AG10803 (cell line): ENCODE measurements around the gene PM20D1.
"Not testable (repeated sequence)": the region's sequence is repeated elsewhere in the genome, so short reads cannot be mapped to it uniquely, and the experiment has no call there.

ENCODE experiments used
- DNase-seq: peaks from one replicate; pipeline ENCODE4 v3.0.0; 2010; ENCODE audit warnings: low read depth
- H3K4me3 ChIP-seq: 2 replicates; pipeline ENCODE4 v1.5.1; 2011; ENCODE audit warnings: mild to moderate bottlenecking, low read length, control low read depth
- TF ChIP-seq, protein P1 (sequence below): conservative IDR thresholded peaks from 2 replicates; pipeline ENCODE4 v1.5.1; 2011; ENCODE audit warnings: mild to moderate bottlenecking, low read length, control low read depth, inconsistent platforms

PM20D1 gene

DNA sequence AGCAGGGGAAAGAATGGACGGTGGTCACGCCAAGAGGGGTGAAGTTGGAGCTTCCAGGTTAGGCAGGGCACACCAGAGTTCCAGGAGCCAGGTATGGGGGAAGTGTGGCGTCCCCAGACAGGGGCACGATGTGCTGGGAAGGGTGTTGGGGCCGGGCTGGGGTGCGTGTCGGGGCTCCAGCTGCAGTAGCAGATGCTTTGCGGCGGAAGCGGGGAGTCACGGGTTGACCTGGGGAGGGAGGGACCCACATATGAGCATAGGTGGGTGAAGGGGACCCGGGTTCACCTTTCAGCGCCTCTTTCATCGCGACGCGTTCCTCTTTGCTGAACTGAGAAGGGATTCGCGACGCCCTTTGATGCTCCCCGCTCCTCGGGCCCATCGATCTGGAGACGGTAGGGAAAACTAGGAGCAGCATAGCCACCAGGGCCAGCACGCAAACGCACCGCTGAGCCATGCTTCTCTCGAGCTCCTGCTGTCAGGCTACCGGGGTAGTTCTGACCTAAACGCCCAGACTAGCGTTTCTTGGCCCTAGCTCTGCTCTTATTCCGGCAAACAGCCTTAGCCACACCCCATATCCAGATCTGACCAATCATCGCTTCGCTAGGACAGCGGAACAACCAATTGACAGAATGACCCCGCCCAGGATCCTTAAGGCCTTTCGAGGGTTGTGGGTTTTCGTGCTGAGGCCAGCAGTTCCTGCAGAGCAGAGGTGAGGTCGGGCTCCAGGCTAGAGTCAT is at the start of gene PM20D1:
Gene PM20D1, minus strand, starts transcription at position 514 of the 737 bp plus-strand sequence. Its CDS starts 60 bp downstream, at position 454.
- peak; percentile 83 for DNase-seq
- TF ChIP-seq, protein P1, sequence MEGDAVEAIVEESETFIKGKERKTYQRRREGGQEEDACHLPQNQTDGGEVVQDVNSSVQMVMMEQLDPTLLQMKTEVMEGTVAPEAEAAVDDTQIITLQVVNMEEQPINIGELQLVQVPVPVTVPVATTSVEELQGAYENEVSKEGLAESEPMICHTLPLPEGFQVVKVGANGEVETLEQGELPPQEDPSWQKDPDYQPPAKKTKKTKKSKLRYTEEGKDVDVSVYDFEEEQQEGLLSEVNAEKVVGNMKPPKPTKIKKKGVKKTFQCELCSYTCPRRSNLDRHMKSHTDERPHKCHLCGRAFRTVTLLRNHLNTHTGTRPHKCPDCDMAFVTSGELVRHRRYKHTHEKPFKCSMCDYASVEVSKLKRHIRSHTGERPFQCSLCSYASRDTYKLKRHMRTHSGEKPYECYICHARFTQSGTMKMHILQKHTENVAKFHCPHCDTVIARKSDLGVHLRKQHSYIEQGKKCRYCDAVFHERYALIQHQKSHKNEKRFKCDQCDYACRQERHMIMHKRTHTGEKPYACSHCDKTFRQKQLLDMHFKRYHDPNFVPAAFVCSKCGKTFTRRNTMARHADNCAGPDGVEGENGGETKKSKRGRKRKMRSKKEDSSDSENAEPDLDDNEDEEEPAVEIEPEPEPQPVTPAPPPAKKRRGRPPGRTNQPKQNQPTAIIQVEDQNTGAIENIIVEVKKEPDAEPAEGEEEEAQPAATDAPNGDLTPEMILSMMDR, result no peak
- peak within 1 kb of the TSS; percentile 63 for H3K4me3 ChIP-seq

DNA sequence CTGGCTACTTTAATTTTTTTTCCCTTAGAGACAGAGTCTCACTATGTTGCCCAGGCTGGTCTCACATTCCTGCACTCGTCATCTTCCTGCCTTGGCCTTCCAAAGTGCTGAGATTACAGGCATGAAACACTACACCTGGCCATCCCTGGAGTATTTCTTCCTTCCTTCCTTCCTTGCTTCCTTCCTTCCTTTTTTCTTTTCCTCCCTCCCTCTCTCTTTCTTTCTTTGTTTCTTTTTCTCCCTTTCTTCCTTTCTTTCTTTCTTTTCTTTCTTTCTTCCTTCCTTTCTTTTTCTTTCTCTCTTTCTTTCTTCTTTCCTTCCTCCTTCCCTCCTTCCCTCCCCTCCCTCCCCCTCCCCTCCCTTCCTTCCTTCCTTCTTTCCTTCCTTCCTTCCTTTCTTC is 46.4 kb upstream of the PM20D1 start:
- no peak for DNase-seq
- no peak overlapping the region for H3K4me3 ChIP-seq
- TF ChIP-seq, protein P1, result no peak

DNA sequence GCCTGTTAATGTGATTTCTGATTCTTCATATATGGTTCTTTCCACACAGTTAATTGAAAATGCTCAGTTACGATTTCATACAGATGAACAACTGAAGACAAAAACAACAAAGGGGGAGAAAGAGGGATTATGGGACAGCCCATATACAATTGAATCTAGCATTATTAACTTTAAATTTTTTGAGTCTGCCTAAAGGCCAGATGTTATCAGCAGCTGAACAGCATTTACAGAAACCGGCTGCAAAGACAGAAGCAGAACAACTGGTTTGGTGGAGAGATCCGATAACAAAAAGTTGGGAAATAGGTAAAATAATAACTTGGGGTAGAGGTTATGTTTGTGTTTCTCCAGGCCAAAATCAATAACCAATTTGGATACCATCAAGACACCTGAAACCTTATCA is 44.2 kb upstream of the PM20D1 start:
- not testable (repeated sequence) for H3K4me3 ChIP-seq, DNase-seq

- not testable (repeated sequence) for H3K4me3 ChIP-seq
Observed at GRCh38 chr1:205892175-205892574, 42.2 kb upstream of the PM20D1 start.

GRCh38 chr1:205891481-205891880 is 41.5 kb upstream of the PM20D1 start:
- H3K4me3 ChIP-seq, result not testable (repeated sequence)
- DNase-seq, result peak; percentile 75

More at GRCh38 chr1:205892175-205892574, 42.2 kb upstream of the PM20D1 start:
- not testable (repeated sequence) for DNase-seq

DNA sequence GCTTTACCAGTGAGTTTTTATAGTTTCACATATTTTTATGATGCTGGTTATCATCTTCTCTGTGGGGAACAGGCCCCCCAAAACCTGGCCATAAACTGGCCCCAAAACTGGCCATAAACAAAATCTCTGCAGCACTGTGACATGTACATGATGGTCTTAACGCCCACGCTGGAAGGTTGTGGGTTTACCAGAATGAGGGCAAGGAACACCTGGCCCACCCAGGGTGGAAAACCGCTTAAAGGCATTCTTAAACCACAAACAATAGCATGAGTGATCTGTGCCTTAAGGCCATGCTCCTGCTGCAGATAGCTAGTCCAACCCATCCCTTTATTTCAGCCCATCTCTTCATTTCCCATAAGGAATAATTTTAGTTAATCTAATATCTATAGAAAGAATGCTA is 40.7 kb upstream of the PM20D1 start:
- not testable (repeated sequence) for DNase-seq, H3K4me3 ChIP-seq

DNA sequence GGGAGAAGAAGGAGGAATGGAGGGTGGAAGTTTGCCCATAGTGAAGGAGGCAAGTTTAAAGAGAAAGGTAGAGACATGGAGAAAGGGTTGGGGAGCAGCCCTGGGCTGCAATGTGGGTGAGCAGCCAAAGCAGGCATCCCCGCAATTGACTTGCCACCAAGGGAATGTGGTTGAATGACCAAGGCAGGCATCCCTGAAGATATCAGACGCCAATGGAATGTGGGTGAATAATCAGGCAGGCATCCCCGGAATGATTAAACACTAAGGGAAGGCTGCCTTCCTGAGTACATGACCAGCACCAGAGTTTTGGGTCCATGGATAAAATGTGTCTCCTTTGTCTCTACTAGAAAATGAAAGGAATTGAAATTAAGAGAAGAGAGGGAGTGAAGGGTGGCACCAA is 39.8 kb upstream of the PM20D1 start:
- peak; percentile 88 for DNase-seq
- H3K4me3 ChIP-seq, result not testable (repeated sequence)

GRCh38 chr1:205889006-205889405 is 39.1 kb upstream of the PM20D1 start:
- DNase-seq, H3K4me3 ChIP-seq: not testable (repeated sequence)

DNA sequence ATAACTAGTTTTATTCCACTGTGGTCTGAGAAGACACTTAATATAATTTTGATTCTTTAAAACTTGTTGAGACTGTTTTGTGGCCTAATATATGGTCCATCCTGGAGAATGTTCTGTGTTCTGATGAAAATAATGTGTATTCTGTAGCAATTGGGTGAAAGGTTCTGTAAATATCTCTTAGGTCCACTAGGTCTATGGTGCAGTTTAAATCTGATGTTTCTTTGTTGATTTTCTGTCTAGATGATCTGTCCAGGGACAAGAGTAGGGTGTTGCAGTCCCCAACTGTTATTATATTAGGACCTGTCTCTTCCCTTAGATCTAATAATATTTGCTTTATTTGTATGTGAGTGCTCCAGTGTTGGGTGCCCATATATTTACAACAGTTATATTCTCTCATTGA is 33.9 kb upstream of the PM20D1 start:
- no peak for DNase-seq
- TF ChIP-seq, protein P1, result no peak
- H3K4me3 ChIP-seq, result no peak overlapping the region

DNA sequence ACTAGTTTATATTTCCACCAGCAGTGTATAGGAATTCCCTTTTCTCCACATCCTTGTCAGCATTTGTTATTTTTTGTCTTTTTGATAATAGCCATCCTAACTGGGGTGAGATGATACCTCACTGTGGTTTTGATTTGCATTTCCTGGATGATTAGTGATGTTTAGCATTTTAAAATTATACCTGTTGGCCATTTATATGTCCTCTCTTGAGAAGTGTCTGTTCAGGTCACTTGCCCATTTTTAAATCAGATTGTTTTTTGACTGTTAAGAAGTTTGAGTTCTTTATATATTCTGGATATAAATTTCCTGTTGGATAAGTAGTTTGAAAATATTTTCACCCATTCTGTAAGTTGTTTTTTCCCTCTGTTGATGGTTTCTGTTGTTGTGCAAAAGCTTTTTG is 31.0 kb upstream of the PM20D1 start:
- DNase-seq, result no peak

More for the DNA sequence above, 31.0 kb upstream of the PM20D1 start:
- H3K4me3 ChIP-seq, result no peak overlapping the region
- TF ChIP-seq, protein P1, result no peak
